Endothelial cell of umbilical vein (primary cell): ENCODE data around the gene DHX9.

Experiments
- EZH2 ChIP-seq: IDR thresholded peaks from 2 replicates; pipeline ENCODE4 v1.6.1; 2012; ENCODE audit warnings: borderline replicate concordance, low read depth, mild to moderate bottlenecking, moderate library complexity, low read length, inconsistent platforms; ENCODE audit not compliant: severe bottlenecking
- MAX ChIP-seq: IDR thresholded peaks from 2 replicates; pipeline ENCODE4 v1.6.1; 2011; ENCODE audit not compliant: insufficient read depth, insufficient read length
- MYC ChIP-seq: IDR thresholded peaks from one replicate; pipeline ENCODE4 v1.6.1; 2011; ENCODE audit warnings: mild to moderate bottlenecking, low read depth, low read length
- POLR2A ChIP-seq: IDR thresholded peaks from 2 replicates; pipeline ENCODE4 v1.6.1; 2012; ENCODE audit warnings: low read depth, mild to moderate bottlenecking, control low read depth, low read length
- POLR2AphosphoS5 ChIP-seq: IDR thresholded peaks from 2 replicates; pipeline ENCODE4 v1.6.1; 2012; ENCODE audit warnings: low read depth, mild to moderate bottlenecking, control low read depth, low read length, moderate library complexity; ENCODE audit not compliant: insufficient read depth
- TF ChIP-seq, protein P1 (sequence below), 2 donors: IDR thresholded peaks; 1 replicate in 1 of 2; 2 replicates in 1 of 2; pipeline ENCODE4 v1.5.1; 2011; ENCODE audit warnings: low read length in 2 of 2, mild to moderate bottlenecking in 2 of 2, moderate library complexity in 2 of 2, control low read depth in 1 of 2, inconsistent platforms in 1 of 2, low read depth in 1 of 2; ENCODE audit not compliant: insufficient read depth in 1 of 2; ENCODE audit errors: extremely low read depth in 1 of 2

GRCh38 chr1:182886985-182887384 lies 47.8 kb downstream of the DHX9 start:
- TF ChIP-seq, protein P1, sequence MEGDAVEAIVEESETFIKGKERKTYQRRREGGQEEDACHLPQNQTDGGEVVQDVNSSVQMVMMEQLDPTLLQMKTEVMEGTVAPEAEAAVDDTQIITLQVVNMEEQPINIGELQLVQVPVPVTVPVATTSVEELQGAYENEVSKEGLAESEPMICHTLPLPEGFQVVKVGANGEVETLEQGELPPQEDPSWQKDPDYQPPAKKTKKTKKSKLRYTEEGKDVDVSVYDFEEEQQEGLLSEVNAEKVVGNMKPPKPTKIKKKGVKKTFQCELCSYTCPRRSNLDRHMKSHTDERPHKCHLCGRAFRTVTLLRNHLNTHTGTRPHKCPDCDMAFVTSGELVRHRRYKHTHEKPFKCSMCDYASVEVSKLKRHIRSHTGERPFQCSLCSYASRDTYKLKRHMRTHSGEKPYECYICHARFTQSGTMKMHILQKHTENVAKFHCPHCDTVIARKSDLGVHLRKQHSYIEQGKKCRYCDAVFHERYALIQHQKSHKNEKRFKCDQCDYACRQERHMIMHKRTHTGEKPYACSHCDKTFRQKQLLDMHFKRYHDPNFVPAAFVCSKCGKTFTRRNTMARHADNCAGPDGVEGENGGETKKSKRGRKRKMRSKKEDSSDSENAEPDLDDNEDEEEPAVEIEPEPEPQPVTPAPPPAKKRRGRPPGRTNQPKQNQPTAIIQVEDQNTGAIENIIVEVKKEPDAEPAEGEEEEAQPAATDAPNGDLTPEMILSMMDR (IDR thresholded peaks at IDR 0.05; ENCODE audit: extremely low read depth in 1 of 2, insufficient read depth in 1 of 2, low read depth in 1 of 2, low read length in 2 of 2), result no peak
- TF ChIP-seq EZH2 (no peak), POLR2AphosphoS5 (no peak), POLR2A (no peak), MAX (no peak), MYC (no peak)
